ENCODE measurements around the gene UST.

UST gene

DNA sequence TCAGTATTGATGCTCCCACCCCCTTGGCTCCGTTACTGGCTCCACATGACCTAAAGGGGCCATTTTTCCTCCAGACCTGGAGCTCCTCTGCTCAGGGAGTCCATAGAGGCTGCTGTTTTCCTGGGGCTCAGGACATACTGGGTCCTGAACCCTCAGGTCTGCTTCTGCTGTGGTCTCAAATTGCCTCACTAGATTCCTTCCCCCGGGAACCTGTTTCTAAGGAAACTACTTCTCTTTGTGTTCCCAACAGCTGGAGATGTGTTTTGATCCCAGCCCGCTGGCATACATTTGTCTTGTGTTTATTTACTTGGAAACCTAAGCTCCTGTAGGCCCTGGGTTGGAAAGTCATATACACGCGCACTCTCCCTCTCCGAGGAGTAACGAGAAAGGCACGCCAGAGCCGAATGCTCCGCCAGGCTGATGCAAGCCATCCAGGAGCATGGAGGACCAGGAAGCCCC lies 222.8 kb downstream of the UST start:
- H3K4me2 ChIP-seq (ENCODE audit: low read depth, low read length, poor library complexity, severe bottlenecking) = no peak overlapping the region
- no peaks in the 10 kb centered on the region for H3K9me2 ChIP-seq (replicated peaks; ENCODE audit: low read depth, low read length)
- no peaks in the 10 kb centered on the region for H3K36me3 ChIP-seq (ENCODE audit: insufficient read depth, low read length)
- no peak overlapping the region for H3K4me3 ChIP-seq (ENCODE audit: low read length, poor library complexity, severe bottlenecking)
- no peaks in the 10 kb centered on the region for H3F3A ChIP-seq (ENCODE audit: low read depth)
- H3K79me2 ChIP-seq (ENCODE audit: insufficient read depth, low read length) = no peaks in the 10 kb centered on the region
- H3K27me3 ChIP-seq (ENCODE audit: insufficient read depth, low read length, poor library complexity, severe bottlenecking) = no peaks in the 10 kb centered on the region
- no peaks in the 10 kb centered on the region for H3K9me3 ChIP-seq (ENCODE audit: insufficient read depth, low read depth, low read length)
- no peaks in the 10 kb centered on the region for H3K4me1 ChIP-seq (ENCODE audit: insufficient read depth, low read length, poor library complexity, severe bottlenecking)
- no peak overlapping the region for H3K9ac ChIP-seq (ENCODE audit: low read depth, low read length, poor library complexity, severe bottlenecking)
- H2AFZ ChIP-seq (ENCODE audit: low read length) = no peak overlapping the region
- H4K20me1 ChIP-seq (ENCODE audit: insufficient read depth, low read length, poor library complexity, severe bottlenecking) = no peaks in the 10 kb centered on the region
- TF ChIP-seq EZH2phosphoT487 (IDR thresholded peaks at IDR 0.05; ENCODE audit: borderline replicate concordance) = no peak
- TF ChIP-seq, protein P1, sequence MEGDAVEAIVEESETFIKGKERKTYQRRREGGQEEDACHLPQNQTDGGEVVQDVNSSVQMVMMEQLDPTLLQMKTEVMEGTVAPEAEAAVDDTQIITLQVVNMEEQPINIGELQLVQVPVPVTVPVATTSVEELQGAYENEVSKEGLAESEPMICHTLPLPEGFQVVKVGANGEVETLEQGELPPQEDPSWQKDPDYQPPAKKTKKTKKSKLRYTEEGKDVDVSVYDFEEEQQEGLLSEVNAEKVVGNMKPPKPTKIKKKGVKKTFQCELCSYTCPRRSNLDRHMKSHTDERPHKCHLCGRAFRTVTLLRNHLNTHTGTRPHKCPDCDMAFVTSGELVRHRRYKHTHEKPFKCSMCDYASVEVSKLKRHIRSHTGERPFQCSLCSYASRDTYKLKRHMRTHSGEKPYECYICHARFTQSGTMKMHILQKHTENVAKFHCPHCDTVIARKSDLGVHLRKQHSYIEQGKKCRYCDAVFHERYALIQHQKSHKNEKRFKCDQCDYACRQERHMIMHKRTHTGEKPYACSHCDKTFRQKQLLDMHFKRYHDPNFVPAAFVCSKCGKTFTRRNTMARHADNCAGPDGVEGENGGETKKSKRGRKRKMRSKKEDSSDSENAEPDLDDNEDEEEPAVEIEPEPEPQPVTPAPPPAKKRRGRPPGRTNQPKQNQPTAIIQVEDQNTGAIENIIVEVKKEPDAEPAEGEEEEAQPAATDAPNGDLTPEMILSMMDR (conservative IDR thresholded peaks at IDR 0.05; ENCODE audit: low read length) = no peak

DNA sequence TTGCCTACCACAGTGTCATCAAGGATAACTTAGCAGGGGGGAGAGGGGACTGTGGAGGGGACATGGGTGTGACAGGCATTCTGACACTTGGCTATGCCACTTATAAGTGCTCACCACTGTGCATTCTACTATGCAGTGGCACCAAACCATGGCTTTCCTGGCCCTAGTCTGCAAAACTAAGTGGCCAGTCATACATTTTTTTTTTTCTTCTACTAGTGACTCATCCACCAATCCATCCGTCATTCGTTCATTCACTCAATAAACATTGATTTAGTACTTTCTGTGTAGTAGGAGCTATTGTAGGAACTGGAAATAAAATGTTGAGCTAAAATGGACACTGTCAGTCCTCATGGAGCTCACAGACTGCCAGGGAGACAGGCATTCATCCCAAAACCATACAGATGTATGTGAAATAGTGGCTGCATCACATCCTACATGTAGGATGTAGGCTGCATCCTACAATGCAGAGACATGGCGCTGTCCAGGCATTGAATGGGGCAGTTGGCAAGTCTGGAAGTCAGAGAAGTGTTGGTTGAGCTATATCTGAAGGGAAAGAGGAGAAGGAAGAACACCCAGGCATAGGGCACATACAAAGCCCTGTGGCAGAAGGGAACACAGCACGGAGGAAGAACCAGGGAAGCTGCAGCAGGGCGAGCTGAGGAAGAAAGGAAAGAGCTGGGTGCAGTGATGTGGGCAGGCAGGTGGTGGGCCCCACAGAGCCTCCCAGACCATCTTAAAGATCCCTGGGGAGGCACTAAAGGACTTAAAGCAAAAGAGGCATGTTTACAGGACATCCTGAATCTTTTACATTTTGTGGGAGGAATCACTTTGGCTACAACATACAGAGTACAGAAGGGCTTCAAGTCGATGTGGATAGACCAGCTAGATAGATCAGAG lies 224.4 kb downstream of the UST start:
- TF ChIP-seq EZH2phosphoT487 (IDR thresholded peaks at IDR 0.05; ENCODE audit: borderline replicate concordance) = no peak
- TF ChIP-seq, protein P1 (conservative IDR thresholded peaks at IDR 0.05; ENCODE audit: low read length) = no peak
- no peak overlapping the region for H3K4me3 ChIP-seq (ENCODE audit: low read length, poor library complexity, severe bottlenecking)
- no peaks in the 10 kb centered on the region for H3K4me1 ChIP-seq (ENCODE audit: insufficient read depth, low read length, poor library complexity, severe bottlenecking)
- H3K9me3 ChIP-seq (ENCODE audit: insufficient read depth, low read depth, low read length) = no peaks in the 10 kb centered on the region
- H3F3A ChIP-seq (ENCODE audit: low read depth) = no peaks in the 10 kb centered on the region
- H3K4me2 ChIP-seq (ENCODE audit: low read depth, low read length, poor library complexity, severe bottlenecking) = no peak overlapping the region
- no peaks in the 10 kb centered on the region for H3K9me2 ChIP-seq (replicated peaks; ENCODE audit: low read depth, low read length)
- no peak overlapping the region for H2AFZ ChIP-seq (ENCODE audit: low read length)
- H4K20me1 ChIP-seq (ENCODE audit: insufficient read depth, low read length, poor library complexity, severe bottlenecking) = no peaks in the 10 kb centered on the region
- no peaks in the 10 kb centered on the region for H3K79me2 ChIP-seq (ENCODE audit: insufficient read depth, low read length)
- H3K9ac ChIP-seq (ENCODE audit: low read depth, low read length, poor library complexity, severe bottlenecking) = no peak overlapping the region
- no peaks in the 10 kb centered on the region for H3K36me3 ChIP-seq (ENCODE audit: insufficient read depth, low read length)
- no peaks in the 10 kb centered on the region for H3K27me3 ChIP-seq (ENCODE audit: insufficient read depth, low read length, poor library complexity, severe bottlenecking)

DNA sequence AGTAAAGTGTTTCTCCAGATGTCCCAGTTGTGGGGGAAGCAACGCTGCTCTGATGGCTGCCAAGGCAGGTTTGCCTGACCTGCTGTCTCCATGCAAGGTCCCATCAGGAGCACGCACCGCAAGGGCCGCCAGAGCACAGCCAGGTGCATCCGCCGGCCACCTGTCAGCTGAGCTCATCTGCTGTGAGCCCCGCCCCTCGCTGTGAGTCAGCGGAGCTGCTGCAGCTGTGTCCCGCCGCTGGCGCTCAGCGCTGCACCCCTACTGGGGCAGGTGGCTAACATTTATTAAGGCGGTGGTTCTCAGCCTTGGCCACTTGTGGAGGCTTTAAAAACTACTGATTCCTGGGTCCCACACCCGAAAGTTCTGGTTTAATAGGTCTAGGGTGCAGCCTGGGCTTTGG lies 225.7 kb downstream of the UST start:
- Histone ChIP-seq H2AFZ (ENCODE audit: low read length) (no peak overlapping the region), H3K4me1 (ENCODE audit: insufficient read depth, low read length, poor library complexity, severe bottlenecking) (no peaks in the 10 kb centered on the region), H4K20me1 (ENCODE audit: insufficient read depth, low read length, poor library complexity, severe bottlenecking) (no peaks in the 10 kb centered on the region), H3K4me2 (ENCODE audit: low read depth, low read length, poor library complexity, severe bottlenecking) (no peak overlapping the region), H3K79me2 (ENCODE audit: insufficient read depth, low read length) (no peaks in the 10 kb centered on the region), H3K9ac (ENCODE audit: low read depth, low read length, poor library complexity, severe bottlenecking) (no peak overlapping the region), H3K36me3 (ENCODE audit: insufficient read depth, low read length) (no peaks in the 10 kb centered on the region), H3K27me3 (ENCODE audit: insufficient read depth, low read length, poor library complexity, severe bottlenecking) (no peaks in the 10 kb centered on the region), H3F3A (ENCODE audit: low read depth) (no peaks in the 10 kb centered on the region), H3K9me3 (ENCODE audit: insufficient read depth, low read depth, low read length) (no peaks in the 10 kb centered on the region), H3K4me3 (ENCODE audit: low read length, poor library complexity, severe bottlenecking) (no peak overlapping the region), H3K9me2 (replicated peaks; ENCODE audit: low read depth, low read length) (no peaks in the 10 kb centered on the region)
- TF ChIP-seq, protein P1 (conservative IDR thresholded peaks at IDR 0.05; ENCODE audit: low read length) = no peak
- no peak for TF ChIP-seq EZH2phosphoT487 (IDR thresholded peaks at IDR 0.05; ENCODE audit: borderline replicate concordance)

Measured in Loucy (cell line).